ENCODE data around the gene RIMBP2. TPM values are rescaled to one million over a fixed set of nuclear protein-coding genes. Genes with fewer than 3 reads are reported as not detected.

The RIMBP2 gene
- total and polyA plus RNA-seq, 3 experiments from 2014 or later = not detected

DNA sequence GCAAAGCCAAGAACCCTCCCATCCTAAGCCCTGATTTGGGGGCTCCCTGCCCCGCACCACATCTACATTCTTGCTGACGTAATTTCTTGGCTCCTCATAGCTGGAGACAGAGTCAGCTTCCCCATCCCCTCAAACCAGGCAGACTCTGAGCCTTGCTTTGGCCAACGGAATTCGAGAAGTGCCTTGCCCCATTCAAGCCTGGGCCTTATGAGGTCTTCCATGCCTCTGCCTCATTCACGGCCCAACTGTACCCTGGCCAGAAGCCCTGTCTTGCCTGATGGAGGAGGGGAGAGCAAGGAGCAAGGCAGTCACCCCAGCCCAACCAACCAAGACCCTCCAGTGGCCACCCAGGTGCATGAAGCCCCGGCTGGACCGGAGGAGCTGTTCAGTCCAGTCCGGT lies 214.3 kb downstream of the RIMBP2 start:
- H3K36me3 Mint-ChIP-seq = no peaks in the 10 kb centered on the region
- CTCF ChIA-PET = no interaction called here
- DNase-seq = no peak
- H3K9me3 Mint-ChIP-seq = peaks cover 0 to 12% (median 2%) of the 10 kb centered on the region in 5 donors
- POLR2A ChIA-PET = no interaction called here
- Histone ChIP-seq H3K27me3 (ENCODE audit: insufficient read depth, low read length, poor library complexity, severe bottlenecking) (no peaks in the 10 kb centered on the region), H3K27ac (ENCODE audit: low read depth, low read length) (no peak overlapping the region), H3K4me1 (ENCODE audit: insufficient read depth, low read length) (no peaks in the 10 kb centered on the region), H3K9me3 (ENCODE audit: low read length) (no peaks in the 10 kb centered on the region), H3K4me3 (ENCODE audit: low read length) (no peak overlapping the region), H3K36me3 (ENCODE audit: insufficient read depth, low read length) (no peaks in the 10 kb centered on the region)
- H3K27ac Mint-ChIP-seq = no peak overlapping the region
- H3K4me1 Mint-ChIP-seq = no peaks in the 10 kb centered on the region
- H3K4me3 Mint-ChIP-seq = no peak overlapping the region
- peaks cover 0 to 2% of the 10 kb centered on the region in 2 donors for H3K27me3 Mint-ChIP-seq

DNA sequence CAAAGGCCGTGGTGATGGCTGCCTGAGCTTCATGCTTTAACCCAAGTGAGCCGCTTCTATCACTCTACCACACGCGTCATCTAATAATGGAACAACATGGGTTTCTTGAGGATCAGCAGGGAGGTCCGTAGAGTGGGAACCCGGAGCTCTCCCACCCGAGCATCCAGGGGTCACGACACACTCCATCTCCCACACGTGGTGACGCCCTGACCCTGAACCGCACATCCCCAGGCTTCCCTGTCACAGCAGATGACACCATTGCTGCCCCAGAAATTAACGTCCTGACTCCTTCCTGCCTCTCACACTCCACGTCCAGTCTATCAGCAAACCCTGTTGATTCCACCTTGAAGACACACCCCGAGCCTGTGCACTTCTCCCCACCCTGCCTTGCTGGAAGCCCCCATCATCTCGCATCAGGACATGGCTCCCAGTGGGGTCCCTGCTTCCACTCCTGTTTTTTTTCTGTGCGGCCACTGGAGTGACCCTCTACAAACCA lies 215.2 kb downstream of the RIMBP2 start:
- H3K4me3 ChIP-seq (ENCODE audit: low read length) = no peak overlapping the region
- H3K9me3 Mint-ChIP-seq = peaks cover 0 to 12% (median 2%) of the 10 kb centered on the region in 5 donors
- H3K36me3 ChIP-seq (ENCODE audit: insufficient read depth, low read length) = no peaks in the 10 kb centered on the region
- H3K4me1 ChIP-seq (ENCODE audit: insufficient read depth, low read length) = no peaks in the 10 kb centered on the region
- H3K27ac ChIP-seq (ENCODE audit: low read depth, low read length) = no peak overlapping the region
- ChIA-PET POLR2A (no interaction called here), CTCF (no interaction called here)
- no peak overlapping the region for H3K4me3 Mint-ChIP-seq
- peaks cover 0 to 2% of the 10 kb centered on the region in 2 donors for H3K27me3 Mint-ChIP-seq
- no peak overlapping the region for H3K27ac Mint-ChIP-seq
- no peaks in the 10 kb centered on the region for H3K27me3 ChIP-seq (ENCODE audit: insufficient read depth, low read length, poor library complexity, severe bottlenecking)
- DNase-seq = no peak
- H3K36me3 Mint-ChIP-seq = no peaks in the 10 kb centered on the region
- no peaks in the 10 kb centered on the region for H3K9me3 ChIP-seq (ENCODE audit: low read length)
- no peaks in the 10 kb centered on the region for H3K4me1 Mint-ChIP-seq

DNA sequence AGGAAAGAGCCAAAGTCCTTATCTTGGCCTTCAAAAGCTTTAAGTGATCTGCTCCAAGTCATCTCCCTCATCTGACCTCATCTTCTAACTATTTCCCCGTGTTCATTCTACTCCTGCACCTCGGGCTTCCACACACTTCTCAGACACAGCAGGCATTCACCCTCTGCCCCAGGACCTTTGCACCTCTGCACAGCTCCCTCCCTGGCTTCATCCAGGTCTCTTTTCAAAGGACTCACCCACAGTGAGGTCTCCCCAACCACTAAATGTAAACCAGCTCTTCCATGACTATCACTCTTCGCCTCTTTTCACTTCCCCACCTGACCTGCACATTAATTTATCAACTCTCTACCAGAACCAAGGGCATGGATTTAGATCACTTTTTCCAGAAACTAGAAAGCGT lies 216.6 kb downstream of the RIMBP2 start:
- Histone ChIP-seq H3K36me3 (ENCODE audit: insufficient read depth, low read length) (no peaks in the 10 kb centered on the region), H3K4me1 (ENCODE audit: insufficient read depth, low read length) (no peaks in the 10 kb centered on the region), H3K27me3 (ENCODE audit: insufficient read depth, low read length, poor library complexity, severe bottlenecking) (no peaks in the 10 kb centered on the region), H3K4me3 (ENCODE audit: low read length) (no peak overlapping the region), H3K9me3 (ENCODE audit: low read length) (no peaks in the 10 kb centered on the region), H3K27ac (ENCODE audit: low read depth, low read length) (no peak overlapping the region)
- peaks cover 0 to 12% (median 2%) of the 10 kb centered on the region in 5 donors for H3K9me3 Mint-ChIP-seq
- ChIA-PET POLR2A (no interaction called here), CTCF (no interaction called here)
- H3K4me3 Mint-ChIP-seq = no peak overlapping the region
- no peaks in the 10 kb centered on the region for H3K4me1 Mint-ChIP-seq
- peaks cover 2 to 7% of the 10 kb centered on the region in 2 donors for H3K27me3 Mint-ChIP-seq
- H3K36me3 Mint-ChIP-seq = no peaks in the 10 kb centered on the region
- DNase-seq = no peak
- H3K27ac Mint-ChIP-seq = no peak overlapping the region

DNA sequence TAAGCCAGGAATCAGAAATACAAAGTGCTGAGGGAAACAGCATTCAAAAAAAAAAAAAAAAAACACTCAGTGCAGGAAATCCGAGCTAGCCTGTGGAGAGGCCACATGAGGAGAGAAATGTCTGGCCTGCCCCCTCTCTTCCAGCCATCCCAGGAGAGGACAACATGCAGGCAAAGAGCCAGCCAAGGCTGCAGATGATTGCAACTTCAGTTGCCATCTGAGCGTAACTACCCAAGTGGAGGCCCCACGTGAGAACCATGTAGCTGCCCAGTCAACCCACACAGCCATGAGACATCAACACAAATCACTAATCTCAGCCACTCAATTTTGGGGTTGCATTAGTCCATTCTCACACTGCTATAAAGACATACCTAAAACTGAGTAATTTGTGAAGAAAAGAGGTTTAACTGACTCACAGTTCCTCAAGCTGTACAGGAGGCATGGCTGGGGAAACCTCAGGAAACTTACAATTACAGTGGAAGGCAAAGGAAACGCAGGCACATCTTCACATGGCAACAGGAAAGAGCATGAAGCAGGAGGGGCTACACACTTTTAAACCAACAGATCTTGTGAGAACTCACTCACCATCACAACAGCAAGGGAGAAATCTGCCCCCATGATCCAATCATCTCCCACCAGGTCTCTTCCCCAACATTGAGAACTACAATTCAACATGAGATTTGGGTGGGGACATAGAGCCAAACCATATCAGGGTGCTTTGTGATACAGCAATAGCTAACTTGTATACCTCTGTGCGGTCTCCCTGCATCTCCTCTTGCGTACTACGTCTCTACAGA lies 217.3 kb downstream of the RIMBP2 start:
- POLR2A ChIA-PET = no interaction called here
- CTCF ChIA-PET = no interaction called here
- DNase-seq = no peak

DNA sequence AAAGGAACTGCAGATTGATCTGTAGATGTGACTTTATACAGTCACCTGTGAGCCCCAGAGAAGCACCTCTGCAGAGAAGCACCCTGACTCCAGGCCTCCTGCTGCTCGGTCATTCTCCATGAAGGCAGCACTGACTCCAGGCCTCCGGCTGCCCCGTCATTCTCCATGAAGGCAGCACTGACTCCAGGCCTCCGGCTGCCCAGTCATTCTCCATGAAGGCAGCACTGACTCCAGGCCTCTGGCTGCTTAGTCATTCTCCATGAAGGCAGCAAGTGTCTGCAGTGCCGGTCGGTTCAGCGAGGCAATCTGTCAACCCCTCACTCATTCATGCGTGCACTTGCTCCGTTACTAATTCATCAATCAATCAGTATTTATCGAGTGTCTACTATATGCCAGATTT lies 218.1 kb downstream of the RIMBP2 start:
- POLR2A ChIA-PET = no interaction called here
- Mint-ChIP-seq H3K36me3 (no peaks in the 10 kb centered on the region), H3K27ac (no peak overlapping the region)

More for the DNA sequence above, 217.3 kb downstream of the RIMBP2 start:
- Mint-ChIP-seq H3K4me3 (no peak overlapping the region), H3K36me3 (no peaks in the 10 kb centered on the region), H3K27me3 (peaks cover 2 to 7% of the 10 kb centered on the region in 2 donors), H3K9me3 (peaks cover 0 to 12% (median 2%) of the 10 kb centered on the region in 5 donors), H3K4me1 (no peaks in the 10 kb centered on the region), H3K27ac (no peak overlapping the region)
- no peaks in the 10 kb centered on the region for H3K36me3 ChIP-seq (ENCODE audit: insufficient read depth, low read length)
- no peaks in the 10 kb centered on the region for H3K27me3 ChIP-seq (ENCODE audit: insufficient read depth, low read length, poor library complexity, severe bottlenecking)
- H3K9me3 ChIP-seq (ENCODE audit: low read length) = no peaks in the 10 kb centered on the region
- no peak overlapping the region for H3K4me3 ChIP-seq (ENCODE audit: low read length)
- no peaks in the 10 kb centered on the region for H3K4me1 ChIP-seq (ENCODE audit: insufficient read depth, low read length)
- no peak overlapping the region for H3K27ac ChIP-seq (ENCODE audit: low read depth, low read length)

DNA sequence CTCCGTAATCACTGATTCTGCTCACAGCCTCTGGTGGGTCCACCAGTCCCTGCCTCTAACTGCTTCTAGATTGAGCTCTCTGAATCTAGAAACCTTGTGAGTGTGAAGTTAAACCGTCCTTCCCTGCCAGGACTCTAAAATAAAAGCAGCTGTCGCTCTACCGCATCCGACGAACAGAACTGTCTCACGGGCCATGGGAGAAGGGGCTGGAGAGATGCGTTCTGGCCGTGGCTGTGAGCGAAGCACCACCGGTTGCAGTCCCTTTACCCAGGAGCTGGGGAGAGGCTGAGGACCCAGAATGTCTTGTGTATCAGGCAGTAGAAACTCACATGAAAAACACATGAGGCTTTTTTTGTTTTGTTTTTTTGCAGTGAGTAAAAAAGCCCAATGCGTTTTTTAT lies 218.8 kb downstream of the RIMBP2 start:
- peaks cover 2 to 7% of the 10 kb centered on the region in 2 donors for H3K27me3 Mint-ChIP-seq
- no peak for DNase-seq
- Histone ChIP-seq H3K4me1 (ENCODE audit: insufficient read depth, low read length) (no peaks in the 10 kb centered on the region), H3K4me3 (ENCODE audit: low read length) (no peak overlapping the region), H3K27ac (ENCODE audit: low read depth, low read length) (no peak overlapping the region), H3K9me3 (ENCODE audit: low read length) (no peaks in the 10 kb centered on the region), H3K36me3 (ENCODE audit: insufficient read depth, low read length) (no peaks in the 10 kb centered on the region), H3K27me3 (ENCODE audit: insufficient read depth, low read length, poor library complexity, severe bottlenecking) (no peaks in the 10 kb centered on the region)
- peaks cover 0 to 9% (median 0%) of the 10 kb centered on the region in 5 donors for H3K9me3 Mint-ChIP-seq
- no peaks in the 10 kb centered on the region for H3K36me3 Mint-ChIP-seq
- H3K4me1 Mint-ChIP-seq = no peaks in the 10 kb centered on the region
- H3K27ac Mint-ChIP-seq = no peak overlapping the region
- CTCF ChIA-PET = no interaction called here
- POLR2A ChIA-PET = no interaction called here
- no peak overlapping the region for H3K4me3 Mint-ChIP-seq

More for the DNA sequence above, 218.1 kb downstream of the RIMBP2 start:
- CTCF ChIA-PET = no interaction called here
- Mint-ChIP-seq H3K4me1 (no peaks in the 10 kb centered on the region), H3K27me3 (peaks cover 2 to 7% of the 10 kb centered on the region in 2 donors), H3K9me3 (peaks cover 0 to 12% (median 0%) of the 10 kb centered on the region in 5 donors), H3K4me3 (no peak overlapping the region)
- Histone ChIP-seq H3K27ac (ENCODE audit: low read depth, low read length) (no peak overlapping the region), H3K4me3 (ENCODE audit: low read length) (no peak overlapping the region), H3K9me3 (ENCODE audit: low read length) (no peaks in the 10 kb centered on the region), H3K36me3 (ENCODE audit: insufficient read depth, low read length) (no peaks in the 10 kb centered on the region), H3K27me3 (ENCODE audit: insufficient read depth, low read length, poor library complexity, severe bottlenecking) (no peaks in the 10 kb centered on the region), H3K4me1 (ENCODE audit: insufficient read depth, low read length) (no peaks in the 10 kb centered on the region)
- DNase-seq = no peak

DNA sequence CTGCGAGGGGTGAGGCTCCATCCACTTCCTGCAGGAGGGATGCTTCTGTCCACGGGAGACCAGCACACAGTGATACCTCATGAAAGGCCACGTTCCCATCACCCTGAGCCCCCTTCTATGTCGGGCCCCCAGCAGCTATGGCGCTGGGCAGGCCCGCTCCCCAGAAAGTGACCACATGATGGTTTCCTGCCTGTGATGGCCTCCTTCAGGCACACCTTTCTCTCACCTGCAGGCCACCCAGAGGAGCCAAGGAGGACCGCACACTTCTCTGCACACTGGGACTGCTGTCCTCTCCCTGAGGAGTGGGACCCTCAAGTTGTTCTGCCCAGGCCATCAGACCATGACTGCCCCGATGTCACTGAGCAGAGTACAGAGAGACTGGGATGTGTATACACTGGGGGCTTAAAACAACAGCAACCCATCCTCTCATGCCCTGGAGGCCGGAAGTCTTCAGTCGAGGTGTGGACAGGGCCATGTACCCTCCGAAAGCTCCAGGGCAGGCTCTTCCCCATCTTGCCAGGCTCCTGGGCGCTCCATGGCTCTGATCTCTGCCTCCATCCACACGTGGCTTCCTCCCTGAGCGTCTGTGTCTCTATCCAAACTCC lies 219.5 kb downstream of the RIMBP2 start:
- Histone ChIP-seq H3K4me3 (ENCODE audit: low read length) (no peak overlapping the region), H3K27me3 (ENCODE audit: insufficient read depth, low read length, poor library complexity, severe bottlenecking) (no peaks in the 10 kb centered on the region), H3K36me3 (ENCODE audit: insufficient read depth, low read length) (no peaks in the 10 kb centered on the region), H3K9me3 (ENCODE audit: low read length) (no peaks in the 10 kb centered on the region), H3K27ac (ENCODE audit: low read depth, low read length) (no peak overlapping the region), H3K4me1 (ENCODE audit: insufficient read depth, low read length) (no peaks in the 10 kb centered on the region)
- ChIA-PET CTCF (no interaction called here), POLR2A (no interaction called here)
- Mint-ChIP-seq H3K27me3 (peaks cover 2 to 7% of the 10 kb centered on the region in 2 donors), H3K36me3 (no peaks in the 10 kb centered on the region), H3K9me3 (peaks cover 0 to 9% (median 0%) of the 10 kb centered on the region in 5 donors), H3K27ac (no peak overlapping the region), H3K4me1 (no peaks in the 10 kb centered on the region), H3K4me3 (no peak overlapping the region)
- no peak for DNase-seq

DNA sequence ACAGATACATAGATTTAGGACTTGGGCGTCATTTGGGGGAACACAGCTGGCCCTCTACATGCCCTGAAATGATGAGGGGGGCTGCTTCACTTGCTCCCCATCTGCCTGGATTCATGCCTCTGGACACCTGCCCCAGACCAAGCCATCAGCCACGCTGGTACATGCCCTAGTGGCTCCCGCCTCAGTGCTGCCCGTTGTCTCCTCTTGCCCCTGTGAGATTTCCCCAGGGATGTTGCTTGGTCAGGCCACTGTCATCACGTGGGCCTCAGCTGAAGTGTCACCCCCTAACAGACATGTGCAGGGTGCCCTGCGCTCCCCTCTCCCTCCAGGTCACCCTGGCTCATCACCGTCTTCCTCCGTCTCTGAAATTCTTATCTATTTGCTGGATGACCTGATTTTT lies 220.9 kb downstream of the RIMBP2 start:
- Mint-ChIP-seq H3K4me3 (no peak overlapping the region), H3K9me3 (peaks cover 0 to 9% (median 0%) of the 10 kb centered on the region in 5 donors), H3K4me1 (no peaks in the 10 kb centered on the region), H3K27me3 (peaks cover 2 to 7% of the 10 kb centered on the region in 2 donors), H3K36me3 (no peaks in the 10 kb centered on the region), H3K27ac (no peak overlapping the region)
- Histone ChIP-seq H3K27ac (ENCODE audit: low read depth, low read length) (no peak overlapping the region), H3K9me3 (ENCODE audit: low read length) (no peaks in the 10 kb centered on the region), H3K36me3 (ENCODE audit: insufficient read depth, low read length) (no peaks in the 10 kb centered on the region), H3K27me3 (ENCODE audit: insufficient read depth, low read length, poor library complexity, severe bottlenecking) (no peaks in the 10 kb centered on the region), H3K4me3 (ENCODE audit: low read length) (no peak overlapping the region), H3K4me1 (ENCODE audit: insufficient read depth, low read length) (no peaks in the 10 kb centered on the region)
- no peak for DNase-seq
- POLR2A ChIA-PET = no interaction called here
- CTCF ChIA-PET = no interaction called here

All from CD8-positive, alpha-beta memory T cell (primary cell).